Activated CD4-positive, CD25-positive, alpha-beta regulatory T cell treated with anti-CD3 and anti-CD28 coated beads, Interleukin-2, amount 50 U/mL, for 72 hours (primary cell): ENCODE measurements around the gene DOC2B.
"Not testable (repeated sequence)": the region's sequence is repeated elsewhere in the genome, so short reads cannot be mapped to it uniquely, and the experiment has no call there.

Experiments
- DNase-seq: peaks from one replicate; pipeline ENCODE4 v3.0.0; 2021

Gene DOC2B

DNA sequence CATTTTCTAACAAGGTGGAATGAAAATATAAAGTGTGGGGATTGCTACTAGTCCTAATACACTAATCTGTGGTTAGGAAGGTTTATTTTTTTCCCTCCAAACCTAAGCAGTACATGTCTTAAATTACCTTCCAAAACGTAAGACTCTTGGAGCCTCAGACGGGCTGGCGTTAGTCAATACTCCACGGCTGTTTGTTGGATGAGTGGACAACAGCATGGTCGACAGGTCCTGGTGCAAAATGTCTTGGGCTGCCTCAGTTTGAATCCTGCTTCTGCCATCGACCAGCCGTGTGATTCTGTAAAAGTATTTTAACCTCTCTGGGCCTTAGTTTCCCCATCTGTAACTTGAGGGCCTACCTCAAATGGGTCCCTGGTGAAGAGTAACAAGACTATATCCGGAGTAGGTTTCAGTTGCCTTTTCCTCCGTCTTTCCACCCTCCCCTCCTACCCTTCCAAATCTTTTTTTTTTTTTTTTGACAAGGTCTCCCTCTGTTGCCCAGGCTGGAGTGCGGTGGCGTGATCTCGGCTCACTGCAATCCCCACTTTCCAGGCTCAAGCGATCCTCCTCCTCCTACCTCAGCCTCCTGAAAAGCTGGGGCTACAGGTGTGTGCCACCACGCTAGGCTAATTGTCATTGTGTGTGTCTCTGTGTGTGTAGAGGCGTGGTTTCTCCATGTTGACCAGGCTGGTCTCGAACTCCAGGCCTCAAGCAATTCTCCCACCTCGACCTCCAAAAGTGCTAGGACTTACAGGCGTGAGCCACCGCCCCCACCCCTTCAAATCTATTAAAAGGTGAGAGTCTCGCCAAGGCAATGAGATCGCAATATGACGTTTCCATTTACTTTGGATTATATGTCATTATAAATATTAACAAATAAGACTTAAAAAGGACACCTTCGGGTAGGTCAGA lies 38.3 kb downstream of the DOC2B start:
- DNase-seq, result no peak

DNA sequence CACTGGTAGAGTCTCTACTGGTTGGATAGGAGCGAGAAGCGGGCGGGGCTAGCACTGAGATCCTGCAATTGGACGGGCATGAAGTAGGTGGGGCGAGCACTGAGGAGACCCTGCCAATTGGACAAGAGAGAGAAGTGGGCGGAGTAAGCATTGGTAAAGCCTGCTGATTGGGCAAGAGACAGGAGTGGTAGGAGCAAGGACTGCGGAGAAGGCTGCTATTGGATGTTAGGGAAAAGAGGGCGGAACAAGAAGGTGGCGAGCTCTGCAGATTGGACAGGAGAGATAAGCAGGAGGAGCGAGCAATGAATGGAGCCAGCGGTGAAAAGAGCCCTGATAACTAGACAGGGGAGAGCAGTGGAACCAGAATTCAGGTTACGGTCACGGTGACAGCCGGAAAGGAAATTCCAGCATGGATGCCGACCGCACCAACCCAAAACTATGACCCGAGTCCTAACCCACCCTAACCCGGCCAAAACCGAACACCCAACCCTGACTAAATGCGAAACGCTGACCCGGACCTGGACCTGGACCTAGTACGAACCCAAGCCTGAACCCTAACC lies 39.3 kb downstream of the DOC2B start:
- peak; percentile 40 for DNase-seq

DNA sequence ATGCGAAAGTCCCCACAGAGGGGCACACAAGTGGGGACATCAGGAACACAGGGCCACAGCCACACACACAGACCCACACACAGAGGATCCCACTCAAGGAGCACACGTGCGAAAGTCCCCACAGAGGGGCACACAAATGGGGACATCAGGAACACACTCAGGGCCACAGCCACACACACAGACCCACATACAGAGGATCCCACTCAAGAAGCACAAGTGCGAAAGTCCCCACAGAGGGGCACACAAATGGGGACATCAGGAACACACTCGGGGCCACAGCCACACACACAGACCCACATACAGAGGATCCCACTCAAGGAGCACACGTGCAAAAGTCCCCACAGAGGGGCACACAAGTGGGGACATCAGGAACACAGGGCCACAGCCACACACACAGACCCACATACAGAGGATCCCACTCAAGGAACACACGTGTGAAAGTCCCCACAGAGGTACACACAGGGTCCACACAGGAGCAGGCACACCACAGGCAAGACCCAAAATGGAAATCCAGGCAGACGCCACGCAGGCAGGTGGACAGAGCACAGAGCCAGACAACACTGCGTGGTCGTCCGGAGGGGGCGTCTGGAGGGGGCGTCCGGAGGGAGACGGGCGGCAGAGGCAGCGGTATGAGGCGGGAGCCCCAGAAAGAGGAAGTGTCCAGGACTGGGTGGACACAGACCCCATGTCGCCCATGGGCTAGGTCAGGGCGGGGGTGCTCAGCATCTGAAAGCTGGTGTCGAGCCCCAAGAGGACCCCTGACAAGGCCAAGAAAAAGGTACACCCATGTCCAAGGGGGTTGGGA lies 41.8 kb downstream of the DOC2B start:
- peak; percentile 16 for DNase-seq

DNA sequence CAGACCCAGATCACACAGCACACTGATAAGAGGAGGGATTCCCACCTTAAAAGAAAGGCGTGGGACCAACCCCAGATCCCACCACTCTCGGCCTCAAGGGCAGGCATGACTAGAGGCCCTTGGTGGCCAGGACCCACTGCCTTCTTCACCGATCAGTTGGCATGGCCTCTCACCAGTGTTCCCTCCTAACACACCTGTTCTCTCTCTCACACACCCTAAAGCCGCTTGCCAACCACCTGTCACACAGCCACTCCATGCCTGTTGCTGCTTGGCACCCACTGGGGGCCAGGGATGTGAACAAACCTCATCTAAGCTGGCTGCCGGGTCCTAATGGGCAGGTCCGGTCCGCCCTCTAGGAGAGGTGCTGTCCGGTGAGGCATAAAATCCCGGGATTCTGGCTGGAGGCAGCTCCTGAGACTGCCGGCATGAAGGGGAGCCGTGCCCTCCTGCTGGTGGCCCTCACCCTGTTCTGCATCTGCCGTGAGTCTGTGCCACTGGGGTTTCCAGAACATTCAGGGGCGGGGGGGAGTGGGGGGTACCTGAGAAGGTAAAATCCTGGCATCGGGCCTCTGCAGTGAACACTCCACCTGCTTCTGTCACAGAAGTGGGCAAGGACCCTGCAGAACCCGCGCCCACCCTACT lies 44.2 kb downstream of the DOC2B start, which contains the start of gene SCGB1C2:
SCGB1C2 (plus strand) TSS at position 404 of the 642 bp plus-strand sequence; CDS start at position 426, 22 bp downstream.
- DNase-seq, result not testable (repeated sequence)

DNA sequence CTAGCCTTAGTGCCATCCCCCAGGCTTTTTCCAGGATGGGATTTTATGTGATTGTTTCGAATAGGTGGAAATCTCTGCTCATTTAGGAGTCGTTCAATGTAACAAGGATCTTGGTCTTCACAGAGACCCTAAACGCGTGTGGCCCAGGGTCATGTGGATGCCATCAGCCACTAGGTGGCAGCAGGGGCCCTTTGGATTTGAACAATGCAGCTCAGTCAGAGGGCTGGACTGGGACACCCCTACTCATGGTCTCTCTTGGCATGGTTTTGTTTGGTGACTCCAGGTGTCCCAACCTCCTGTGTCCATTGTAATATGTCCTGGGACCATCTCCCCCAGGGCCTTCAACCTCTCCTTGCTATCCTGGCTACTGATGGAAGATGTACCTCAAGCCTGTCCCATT lies 44.9 kb downstream of the DOC2B start:
- peak; percentile 76 for DNase-seq

DNA sequence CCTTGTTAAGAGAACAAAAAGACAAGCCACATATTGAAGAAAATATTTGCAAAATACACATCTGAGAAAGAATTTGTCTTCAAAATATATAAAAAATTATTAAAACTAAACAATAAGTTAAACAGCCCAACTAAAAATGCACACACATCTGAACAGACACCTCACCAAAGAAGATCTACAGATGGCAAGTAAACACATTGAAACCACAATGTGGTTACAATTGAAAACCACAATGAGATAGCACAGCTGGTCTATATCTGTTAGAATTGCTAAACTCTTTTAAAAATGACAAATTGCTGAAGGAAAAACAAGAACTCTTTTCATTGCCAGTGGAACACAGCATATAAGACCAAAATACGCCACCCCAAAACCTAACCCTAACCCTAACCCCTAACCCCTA lies 45.6 kb downstream of the DOC2B start:
- DNase-seq, result not testable (repeated sequence)

DNA sequence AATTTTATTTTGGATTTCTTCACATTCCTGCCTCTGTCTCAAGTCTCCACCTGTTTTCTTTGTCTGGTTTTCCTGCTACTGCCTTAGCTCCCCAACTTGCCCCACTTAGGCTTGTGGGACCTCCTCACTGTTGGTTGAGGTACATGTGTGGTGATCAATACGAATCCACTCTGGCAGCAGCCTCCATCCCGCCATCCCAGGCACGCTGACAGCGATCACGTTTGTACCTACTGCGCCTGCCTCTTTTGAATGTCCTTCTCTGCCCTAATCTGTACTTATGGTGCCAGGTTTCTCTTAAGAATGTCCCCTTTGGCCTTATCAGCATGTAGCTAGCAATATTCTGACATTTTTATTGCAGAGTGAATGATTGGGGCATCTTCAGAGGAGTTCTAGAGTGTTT lies 46.4 kb downstream of the DOC2B start:
- DNase-seq, result not testable (repeated sequence)

DNA sequence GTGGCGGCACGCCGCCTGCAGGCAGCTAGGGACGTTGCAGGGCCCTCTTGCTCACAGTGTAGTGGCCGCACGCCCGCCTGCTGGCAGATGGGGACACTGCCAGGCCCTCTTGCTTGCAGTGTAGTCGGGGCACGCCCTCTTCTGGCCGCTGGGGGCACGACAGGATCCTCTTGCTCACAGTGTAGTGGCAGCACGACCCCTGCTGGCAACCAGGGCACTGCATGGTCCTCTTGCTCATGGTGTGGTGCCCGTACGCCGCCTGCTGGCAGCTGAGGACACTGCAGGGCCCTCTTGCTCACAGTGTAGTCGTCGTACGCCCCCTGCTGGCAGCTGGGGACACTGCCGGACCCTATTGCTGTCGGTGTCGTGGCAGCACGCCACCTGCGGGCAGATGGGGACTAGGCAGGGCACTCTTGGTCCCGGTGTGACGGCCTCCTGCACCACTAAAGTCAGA lies 47.1 kb downstream of the DOC2B start:
- DNase-seq, result peak; percentile 31

DNA sequence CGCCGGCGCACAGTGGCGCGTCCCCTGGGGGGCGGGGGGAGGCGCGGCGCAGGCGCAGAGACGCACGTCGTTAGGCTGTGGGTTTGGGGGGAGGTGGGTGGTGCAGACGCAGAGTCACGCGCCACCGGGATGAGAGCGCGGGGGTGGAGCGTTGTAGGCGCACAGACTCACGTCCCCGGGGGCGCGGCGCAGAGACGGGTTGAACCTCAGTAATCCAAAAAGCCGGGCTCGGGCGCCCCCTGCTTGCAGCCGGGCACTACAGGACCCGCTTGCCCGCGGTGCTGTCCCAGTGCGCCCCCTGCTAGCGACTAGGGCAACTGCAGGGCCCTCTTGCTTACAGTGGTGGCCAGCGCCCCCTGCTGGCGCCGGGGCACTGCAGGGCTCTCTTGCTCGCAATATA lies 47.5 kb downstream of the DOC2B start:
- not testable (repeated sequence) for DNase-seq

DNA sequence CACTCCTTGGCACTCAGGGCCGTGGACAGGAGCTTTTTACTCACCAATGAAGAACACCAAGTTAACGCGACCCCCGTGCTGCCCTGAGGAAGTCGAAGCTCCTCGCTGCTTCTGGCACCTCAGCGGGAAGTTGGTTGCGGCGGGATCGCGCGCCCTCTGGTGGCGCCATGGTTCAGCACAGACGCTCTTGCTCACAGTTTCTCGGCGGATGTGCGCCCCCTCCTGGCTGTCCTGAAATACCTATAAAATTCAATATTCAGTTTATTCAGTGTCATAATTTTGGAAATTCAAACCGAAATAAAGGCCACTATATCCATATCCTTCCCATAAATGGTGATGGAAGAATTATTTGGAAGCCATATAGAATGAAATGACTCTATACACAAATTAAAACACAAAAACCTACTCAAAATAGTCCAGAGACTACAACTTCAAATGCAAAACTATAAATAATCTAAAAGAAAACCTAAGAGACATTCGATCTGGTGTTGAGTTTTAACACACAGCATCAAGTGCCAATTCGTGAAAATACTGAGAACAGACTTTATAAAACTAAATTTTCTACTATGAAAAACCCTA lies 63.0 kb downstream of the DOC2B start:
- DNase-seq, result peak; percentile 77

DNA sequence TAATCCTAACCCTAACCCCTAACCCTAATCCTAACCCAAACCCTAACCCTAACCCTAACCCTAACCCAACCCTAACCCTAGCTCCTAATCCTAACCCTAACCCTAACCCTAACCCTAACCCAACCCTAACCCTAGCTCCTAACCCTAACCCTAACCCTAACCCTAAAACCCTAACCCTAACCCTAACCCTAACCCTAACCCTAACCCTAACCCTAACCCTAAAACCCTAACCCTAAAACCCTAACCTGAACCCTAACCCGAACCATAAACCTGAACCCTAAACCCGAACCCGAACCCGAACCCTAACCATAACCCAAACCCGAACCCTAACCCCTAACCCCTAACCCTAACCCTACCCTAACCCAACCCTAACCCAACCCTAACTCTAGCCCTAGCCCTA lies 68.3 kb downstream of the DOC2B start:
- not testable (repeated sequence) for DNase-seq
